CD1c-positive myeloid dendritic cell (primary cell): ENCODE measurements around the gene PRDM10.

Source experiments
- DNase-seq: peaks from one replicate; pipeline ENCODE4 v3.0.0-alpha.2; 2016; ENCODE audit errors: extremely low spot score

The PRDM10 gene

GRCh38 chr11:129945373-129945772 lies 57.3 kb downstream of the PRDM10 start:
- no peak for DNase-seq

GRCh38 chr11:129944696-129945095 lies 57.9 kb downstream of the PRDM10 start:
- no peak for DNase-seq

GRCh38 chr11:129943036-129943435 lies 59.6 kb downstream of the PRDM10 start:
- no peak for DNase-seq

GRCh38 chr11:129939510-129939909 lies 63.1 kb downstream of the PRDM10 start:
- DNase-seq, result no peak

- no peak for DNase-seq
These were observed 63.9 kb downstream of the PRDM10 start for GRCh38 chr11:129938764-129939163.

- DNase-seq, result no peak
These were observed 64.9 kb downstream of the PRDM10 start for GRCh38 chr11:129937592-129938238.

- no peak for DNase-seq
These were observed 66.9 kb downstream of the PRDM10 start for GRCh38 chr11:129935723-129936122.

GRCh38 chr11:129933891-129934290 lies 68.7 kb downstream of the PRDM10 start:
- no peak for DNase-seq

GRCh38 chr11:129933262-129933661 lies 69.4 kb downstream of the PRDM10 start:
- DNase-seq, result no peak

- DNase-seq, result no peak
These were observed 70.1 kb downstream of the PRDM10 start for GRCh38 chr11:129932381-129933067.

- peak; percentile 36 for DNase-seq
These were observed 71.9 kb downstream of the PRDM10 start for GRCh38 chr11:129930743-129931142.

GRCh38 chr11:129930296-129930695 lies 72.3 kb downstream of the PRDM10 start:
- peak; percentile 7 for DNase-seq

GRCh38 chr11:129929721-129930120 lies 72.9 kb downstream of the PRDM10 start:
- DNase-seq, result no peak

- no peak for DNase-seq
These were observed 73.5 kb downstream of the PRDM10 start for GRCh38 chr11:129928923-129929692.

GRCh38 chr11:129922674-129923073 lies 80.0 kb downstream of the PRDM10 start:
- DNase-seq, result no peak

GRCh38 chr11:129918361-129918760 lies 84.3 kb downstream of the PRDM10 start:
- no peak for DNase-seq

- no peak for DNase-seq
These were observed 85.4 kb downstream of the PRDM10 start for GRCh38 chr11:129917231-129917630.

GRCh38 chr11:129911298-129911697 lies 91.3 kb downstream of the PRDM10 start:
- DNase-seq, result no peak

- no peak for DNase-seq
These were observed 92.3 kb downstream of the PRDM10 start for GRCh38 chr11:129910360-129910759.

- no peak for DNase-seq
These were observed 97.2 kb downstream of the PRDM10 start for GRCh38 chr11:129905402-129905801.

- peak; percentile 54 for DNase-seq
These were observed 106.6 kb downstream of the PRDM10 start for GRCh38 chr11:129896062-129896461.

GRCh38 chr11:129895126-129896041 lies 107.3 kb downstream of the PRDM10 start, which contains the start of gene NFRKB:
NFRKB (minus strand) TSS chr11:129895578; CDS start chr11:129892849, 2,729 bp downstream.
- peak; percentile 84 for DNase-seq
